Measurements from ENCODE around the gene MACROD2.

MACROD2 gene

DNA sequence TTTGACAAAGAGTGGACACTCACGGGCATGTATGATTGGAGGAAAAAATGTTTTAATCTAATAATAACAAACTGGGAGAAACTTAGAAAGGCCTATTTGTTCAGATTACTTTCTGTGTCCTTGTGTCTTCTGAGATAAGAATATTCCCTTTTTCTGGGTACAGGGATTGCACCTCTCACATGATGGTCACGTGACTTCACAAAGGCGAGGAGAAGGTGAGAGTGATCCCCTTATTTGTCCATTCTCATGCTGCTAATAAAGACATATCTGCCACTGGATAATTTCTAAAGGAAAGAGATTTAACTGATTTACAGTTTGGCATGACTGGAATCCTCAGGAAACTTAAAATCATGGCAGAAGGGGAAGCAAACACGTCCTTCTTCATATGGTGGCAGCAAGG, 1331.8 kb downstream of the MACROD2 start:
- no peak for ATAC-seq

DNA sequence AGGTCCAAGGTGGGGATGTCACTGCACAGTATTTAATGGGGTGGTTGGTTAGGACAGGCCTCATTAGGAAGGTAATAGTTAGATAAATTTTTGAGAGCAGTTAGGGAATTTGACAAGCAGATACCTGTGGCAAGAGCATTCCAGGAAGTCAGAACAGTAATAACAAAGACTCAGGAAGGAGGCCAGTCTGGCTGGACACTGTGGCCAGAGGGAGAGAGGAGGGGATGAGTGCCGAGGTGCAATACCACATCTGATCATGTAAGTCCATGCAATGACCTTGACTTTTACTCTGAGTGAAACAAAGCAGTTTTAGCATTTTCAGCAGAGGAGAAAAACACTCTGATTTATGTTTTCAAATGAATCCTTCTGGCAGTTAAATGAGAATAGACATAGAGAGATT, 1332.8 kb downstream of the MACROD2 start:
- no peak for TF ChIP-seq ZFP30 (CRISPR knock-in tag; IDR thresholded peaks at IDR 0.05)
- no peak for TF ChIP-seq CSDC2 (CRISPR knock-in tag; IDR thresholded peaks at IDR 0.05)
- TF ChIP-seq ZNF565 (CRISPR knock-in tag; conservative IDR thresholded peaks at IDR 0.05; ENCODE audit: low read depth): no peak
- TF ChIP-seq ISL1 (CRISPR knock-in tag; IDR thresholded peaks at IDR 0.05): no peak
- no peak for TF ChIP-seq CREB5 (CRISPR knock-in tag; IDR thresholded peaks at IDR 0.05; ENCODE audit: low read depth)
- no peak for TF ChIP-seq GLIS3 (CRISPR knock-in tag; IDR thresholded peaks at IDR 0.05)
- no peak for ATAC-seq

More for the DNA sequence above, 1331.8 kb downstream of the MACROD2 start:
- TF ChIP-seq BACH2 (CRISPR knock-in tag; IDR thresholded peaks at IDR 0.05; ENCODE audit: borderline replicate concordance): no peak

GRCh38 chr20:15332711-15333160, 1337.4 kb downstream of the MACROD2 start:
- ATAC-seq: no peak
- TF ChIP-seq TSHZ2 (CRISPR knock-in tag; IDR thresholded peaks at IDR 0.05) (no peak), ISL1 (CRISPR knock-in tag; IDR thresholded peaks at IDR 0.05) (no peak), PPARA (CRISPR knock-in tag; IDR thresholded peaks at IDR 0.05; ENCODE audit: borderline replicate concordance) (no peak), ZFP3 (CRISPR knock-in tag; IDR thresholded peaks at IDR 0.05) (no peak), ZFP30 (CRISPR knock-in tag; IDR thresholded peaks at IDR 0.05) (no peak), RARB (CRISPR knock-in tag; IDR thresholded peaks at IDR 0.05) (no peak), SNAI2 (CRISPR knock-in tag; IDR thresholded peaks at IDR 0.05) (no peak)

- TF ChIP-seq OSR1 (CRISPR knock-in tag; IDR thresholded peaks at IDR 0.05) (no peak), CSRNP3 (CRISPR knock-in tag; IDR thresholded peaks at IDR 0.05) (no peak), SNAI2 (CRISPR knock-in tag; IDR thresholded peaks at IDR 0.05) (no peak), ARNTL (CRISPR knock-in tag; IDR thresholded peaks at IDR 0.05; ENCODE audit: borderline replicate concordance, low read depth) (no peak), ZC3H10 (CRISPR knock-in tag; IDR thresholded peaks at IDR 0.05) (no peak), ZNF565 (CRISPR knock-in tag; conservative IDR thresholded peaks at IDR 0.05; ENCODE audit: low read depth) (no peak), ZFP30 (CRISPR knock-in tag; IDR thresholded peaks at IDR 0.05) (no peak), CSDC2 (CRISPR knock-in tag; IDR thresholded peaks at IDR 0.05) (no peak), PPARA (CRISPR knock-in tag; IDR thresholded peaks at IDR 0.05; ENCODE audit: borderline replicate concordance) (no peak), BACH2 (CRISPR knock-in tag; IDR thresholded peaks at IDR 0.05; ENCODE audit: borderline replicate concordance) (no peak), ZNF8 (CRISPR knock-in tag; IDR thresholded peaks at IDR 0.05) (no peak), ZFP3 (CRISPR knock-in tag; IDR thresholded peaks at IDR 0.05) (no peak), POU6F1 (CRISPR knock-in tag; IDR thresholded peaks at IDR 0.05; ENCODE audit: borderline replicate concordance, low read depth) (no peak), RARB (CRISPR knock-in tag; IDR thresholded peaks at IDR 0.05) (no peak), ZNF70 (CRISPR knock-in tag; IDR thresholded peaks at IDR 0.05) (no peak), CREB5 (CRISPR knock-in tag; IDR thresholded peaks at IDR 0.05; ENCODE audit: low read depth) (no peak)
- TF ChIP-seq, protein P1, sequence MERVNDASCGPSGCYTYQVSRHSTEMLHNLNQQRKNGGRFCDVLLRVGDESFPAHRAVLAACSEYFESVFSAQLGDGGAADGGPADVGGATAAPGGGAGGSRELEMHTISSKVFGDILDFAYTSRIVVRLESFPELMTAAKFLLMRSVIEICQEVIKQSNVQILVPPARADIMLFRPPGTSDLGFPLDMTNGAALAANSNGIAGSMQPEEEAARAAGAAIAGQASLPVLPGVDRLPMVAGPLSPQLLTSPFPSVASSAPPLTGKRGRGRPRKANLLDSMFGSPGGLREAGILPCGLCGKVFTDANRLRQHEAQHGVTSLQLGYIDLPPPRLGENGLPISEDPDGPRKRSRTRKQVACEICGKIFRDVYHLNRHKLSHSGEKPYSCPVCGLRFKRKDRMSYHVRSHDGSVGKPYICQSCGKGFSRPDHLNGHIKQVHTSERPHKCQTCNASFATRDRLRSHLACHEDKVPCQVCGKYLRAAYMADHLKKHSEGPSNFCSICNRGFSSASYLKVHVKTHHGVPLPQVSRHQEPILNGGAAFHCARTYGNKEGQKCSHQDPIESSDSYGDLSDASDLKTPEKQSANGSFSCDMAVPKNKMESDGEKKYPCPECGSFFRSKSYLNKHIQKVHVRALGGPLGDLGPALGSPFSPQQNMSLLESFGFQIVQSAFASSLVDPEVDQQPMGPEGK (CRISPR knock-in tag; IDR thresholded peaks at IDR 0.05; ENCODE audit: borderline replicate concordance): no peak
- no peak for ATAC-seq
These were observed 1337.9 kb downstream of the MACROD2 start for GRCh38 chr20:15333170-15333569.
